NCI-H2029 (cell line): ENCODE measurements around the gene TIAL1.
"Not testable (repeated sequence)": the region's sequence is repeated elsewhere in the genome, so short reads cannot be mapped to it uniquely, and the experiment has no call there.

Experiments used
- DNase-seq: peaks from one replicate; lab custom pipeline; 2025; lab: John Stamatoyannopoulos, UW

The TIAL1 gene

GRCh38 chr10:119613741-119614140 is 17.0 kb upstream of the TIAL1 start:
- no peak for DNase-seq

- DNase-seq: no peak
Measured at GRCh38 chr10:119611433-119611832, 14.7 kb upstream of the TIAL1 start.

DNA sequence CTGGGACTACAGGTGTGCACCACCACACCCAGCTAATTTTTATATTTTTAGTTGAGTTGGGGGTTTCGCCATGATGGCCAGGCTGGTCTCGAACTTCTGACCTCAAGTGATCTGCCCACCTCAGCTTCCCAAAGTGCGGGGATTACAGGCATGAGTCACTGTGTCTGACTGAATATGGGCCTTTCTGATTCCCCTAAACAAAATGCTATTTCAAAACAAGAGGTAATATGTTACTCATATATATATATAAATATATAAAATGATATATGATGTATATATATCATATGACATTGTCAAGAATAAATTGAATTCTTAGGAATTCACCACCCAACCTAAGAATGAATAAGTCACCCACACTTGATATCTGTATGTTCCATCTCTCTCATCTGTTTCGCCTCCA is 12.8 kb upstream of the TIAL1 start:
- DNase-seq: no peak

DNA sequence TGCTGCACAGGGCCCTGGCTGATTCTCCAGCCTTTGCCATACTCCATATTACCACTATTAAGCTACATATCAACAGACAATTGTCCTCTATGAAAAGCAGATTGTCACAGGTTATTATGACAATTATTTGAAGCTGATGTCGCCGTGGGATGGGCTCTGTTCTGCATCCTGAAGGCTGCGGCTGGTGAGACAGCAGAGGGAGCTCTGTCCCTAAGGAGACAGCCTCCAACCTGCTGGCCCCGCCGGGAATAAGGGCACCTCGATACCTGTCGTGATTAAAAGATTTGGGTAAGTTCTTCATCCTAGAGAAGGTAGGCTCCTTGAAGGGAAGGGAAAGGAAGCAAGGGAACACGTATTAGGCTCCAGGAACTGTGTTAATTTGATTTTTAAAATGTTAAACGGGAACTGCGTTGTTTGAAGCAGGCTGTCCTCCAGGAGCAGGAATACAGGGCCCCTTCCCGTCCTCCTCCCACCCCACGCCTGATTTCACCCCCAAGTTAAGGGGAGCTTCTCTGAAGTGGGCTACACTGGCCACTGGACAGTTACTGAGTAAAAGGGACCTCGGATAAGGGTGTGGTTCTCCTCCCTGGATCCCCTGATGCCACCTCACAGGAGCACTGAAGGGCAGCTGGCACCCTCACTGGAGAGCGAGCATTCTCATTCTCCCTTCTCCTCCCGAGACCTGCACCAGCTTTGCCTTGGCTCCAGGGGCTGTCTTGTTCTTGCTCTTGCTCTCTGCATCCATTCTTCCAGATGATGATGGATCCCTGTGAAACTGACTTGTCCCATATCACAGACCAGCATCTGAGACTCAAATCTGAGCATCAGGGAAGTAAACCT is 11.8 kb upstream of the TIAL1 start:
- DNase-seq: no peak

DNA sequence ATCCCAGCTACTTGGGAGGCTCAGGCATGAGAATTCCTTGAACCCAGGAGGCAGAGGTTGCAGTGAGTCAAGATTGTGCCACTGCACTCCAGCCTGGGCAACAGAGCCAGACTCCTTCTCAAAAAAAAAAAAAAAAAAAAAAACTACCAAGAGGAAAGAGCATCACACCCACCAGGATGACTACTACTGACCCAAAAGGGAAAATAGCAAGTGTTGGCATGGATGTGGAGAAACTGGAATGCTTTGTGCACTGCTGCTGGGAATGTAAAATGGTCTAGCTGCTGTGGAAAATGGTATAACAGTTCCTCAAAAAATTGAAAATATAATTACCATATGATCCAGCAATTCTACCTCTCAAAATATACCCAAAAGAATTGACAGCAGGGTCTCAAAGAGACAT is 7.7 kb upstream of the TIAL1 start:
- no peak for DNase-seq

GRCh38 chr10:119602241-119603095 is 5.7 kb upstream of the TIAL1 start:
- DNase-seq: no peak

DNA sequence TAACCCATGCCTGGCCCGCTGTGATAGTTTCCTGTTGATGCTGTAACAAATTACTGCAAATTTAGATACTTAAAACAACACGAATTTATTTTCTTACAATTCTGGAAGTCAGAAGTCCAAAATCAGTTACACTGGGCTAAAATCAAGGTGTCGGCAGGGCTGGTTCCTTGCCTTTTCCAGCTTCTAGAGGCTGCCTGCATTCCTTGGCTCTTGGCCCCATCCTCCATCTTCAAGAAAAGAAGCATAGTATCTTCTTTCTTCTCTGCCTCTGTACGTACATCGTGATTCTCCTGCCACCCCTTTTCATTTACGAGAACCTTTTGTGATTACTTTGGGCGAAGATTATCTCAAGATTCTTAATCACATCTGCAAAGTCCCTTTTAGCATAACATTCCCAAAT is 1.6 kb upstream of the TIAL1 start:
- DNase-seq: no peak

GRCh38 chr10:119597405-119598186 is 832 bp upstream of the TIAL1 start:
- no peak for DNase-seq

- no peak for DNase-seq
Measured at GRCh38 chr10:119595676-119596515, 868 bp downstream of the TIAL1 start.

GRCh38 chr10:119595134-119595675 is 1.6 kb downstream of the TIAL1 start:
- no peak for DNase-seq

GRCh38 chr10:119588071-119588470 is 8.7 kb downstream of the TIAL1 start:
- no peak for DNase-seq

DNA sequence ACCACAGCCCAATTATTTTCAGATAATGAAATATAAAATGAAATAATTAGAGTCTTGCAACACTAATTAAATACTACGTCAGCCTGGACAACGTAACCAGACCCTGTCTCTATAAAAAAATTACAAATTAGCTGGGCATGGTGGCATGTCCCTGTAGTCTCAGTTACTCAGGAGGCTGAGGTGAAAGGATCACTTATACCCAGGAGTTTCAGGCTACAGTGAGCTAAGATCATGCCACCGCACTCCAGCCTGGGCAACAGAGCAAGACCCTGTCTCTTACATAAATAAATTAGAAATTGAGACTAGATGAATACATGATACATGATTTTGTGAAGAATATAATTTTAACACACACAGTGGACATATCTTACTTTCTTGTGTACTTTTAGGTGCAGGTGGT is 18.4 kb downstream of the TIAL1 start:
- DNase-seq: no peak

GRCh38 chr10:119575991-119576390 is 20.8 kb downstream of the TIAL1 start:
- DNase-seq: no peak

DNA sequence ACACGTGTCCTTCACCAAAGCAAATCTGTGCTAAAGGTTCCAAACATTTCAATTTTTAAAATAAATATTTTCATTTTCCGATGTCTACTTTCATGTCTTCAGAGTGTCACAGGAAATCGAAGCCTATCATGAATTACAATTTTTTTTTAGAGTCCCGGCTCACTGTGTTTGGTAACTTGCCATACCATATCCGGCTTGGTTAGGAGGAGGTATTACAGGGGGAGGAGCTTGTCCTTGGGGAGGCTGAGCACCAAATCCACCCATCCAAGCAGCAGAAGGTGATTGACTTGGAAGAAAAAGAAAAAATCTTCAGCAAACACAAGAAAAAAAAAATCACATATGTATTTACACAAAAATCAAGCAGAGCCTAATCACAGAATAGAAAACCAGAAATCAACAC is 21.3 kb downstream of the TIAL1 start:
- no peak for DNase-seq

DNA sequence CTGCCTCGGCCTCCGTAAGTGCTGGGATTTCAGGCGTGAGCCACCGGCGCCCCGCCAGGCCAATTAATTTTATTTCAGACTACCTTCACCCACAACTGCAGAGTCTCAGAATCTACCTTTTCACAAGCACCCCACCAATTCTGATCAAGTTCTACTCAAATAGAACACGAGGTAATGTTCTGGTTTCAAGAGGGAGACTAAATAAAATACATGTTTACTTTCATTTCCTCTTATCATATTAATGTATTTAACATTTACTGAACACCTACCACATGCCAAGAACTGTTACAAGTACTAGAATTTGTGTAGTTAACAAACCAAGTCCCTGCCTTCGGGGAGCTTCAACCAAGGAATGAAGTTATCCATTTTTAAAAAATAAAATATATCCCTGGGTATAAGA is 28.8 kb downstream of the TIAL1 start:
- DNase-seq: no peak

DNA sequence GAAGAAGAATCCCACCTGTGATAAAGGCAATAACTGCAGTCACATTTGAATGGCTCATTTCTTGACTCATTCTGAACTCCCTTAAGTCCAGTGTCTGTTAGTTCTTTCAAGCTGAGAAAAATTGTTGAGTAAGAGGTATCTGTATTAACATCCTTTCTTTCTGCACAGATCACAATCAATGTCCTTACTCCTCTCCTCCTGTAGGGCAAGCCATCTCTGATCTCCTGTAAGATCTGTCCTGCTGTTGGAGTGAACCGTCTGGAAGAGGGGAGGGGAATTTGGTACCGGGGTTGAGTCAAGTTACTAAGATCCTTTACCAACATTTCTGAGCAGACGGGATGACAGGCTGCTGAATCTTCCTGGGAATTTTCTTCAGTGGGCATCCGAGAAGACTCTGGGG is 34.7 kb downstream of the TIAL1 start:
- DNase-seq: no peak

DNA sequence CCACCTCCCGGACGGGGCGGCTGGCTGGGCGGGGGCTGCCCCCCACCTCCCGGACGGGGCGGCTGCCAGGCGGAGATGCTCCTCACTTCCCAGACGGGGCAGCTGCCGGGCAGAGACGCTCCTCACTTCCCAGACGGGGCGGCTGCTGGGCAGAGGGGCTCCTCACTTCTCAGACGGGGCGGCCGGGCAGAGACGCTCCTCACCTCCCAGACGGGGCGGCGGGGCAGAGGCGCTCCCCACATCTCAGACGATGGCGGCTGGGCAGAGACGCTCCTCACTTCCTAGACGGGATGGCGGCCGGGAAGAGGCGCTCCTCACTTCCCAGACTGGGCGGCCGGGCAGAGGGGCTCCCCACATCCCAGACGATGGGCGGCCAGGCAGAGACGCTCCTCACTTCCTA is 37.3 kb downstream of the TIAL1 start:
- not testable (repeated sequence) for DNase-seq

- not testable (repeated sequence) for DNase-seq
Measured at GRCh38 chr10:119556081-119556480, 40.7 kb downstream of the TIAL1 start.

DNA sequence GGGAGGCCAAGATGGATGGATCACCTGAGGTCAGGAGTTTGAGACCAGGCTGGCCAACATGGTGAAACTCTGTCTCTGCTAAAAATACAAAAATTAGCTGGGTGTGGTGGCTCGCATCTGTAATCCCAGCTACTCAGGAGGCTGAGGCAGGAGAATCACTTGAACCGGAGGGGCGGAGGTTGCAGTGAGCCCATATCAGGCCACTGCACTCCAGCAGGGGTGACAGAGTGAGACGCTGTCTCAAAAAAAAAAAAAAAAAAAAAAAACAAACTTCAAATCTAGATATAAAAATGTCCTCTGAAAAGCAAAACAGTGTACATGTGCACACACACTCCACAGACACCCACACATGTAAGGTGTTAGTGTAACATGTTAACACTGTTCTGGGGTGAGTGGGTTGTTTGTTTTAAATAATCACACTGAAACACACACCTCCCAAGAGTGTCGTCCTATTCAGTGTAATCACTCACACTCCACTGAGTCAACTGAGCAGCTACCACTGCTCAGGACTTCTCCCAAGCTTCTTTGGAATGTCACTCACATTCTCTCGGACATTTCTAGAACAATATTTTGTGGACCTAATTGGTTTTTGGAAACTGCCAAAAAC is 41.5 kb downstream of the TIAL1 start:
- no peak for DNase-seq

DNA sequence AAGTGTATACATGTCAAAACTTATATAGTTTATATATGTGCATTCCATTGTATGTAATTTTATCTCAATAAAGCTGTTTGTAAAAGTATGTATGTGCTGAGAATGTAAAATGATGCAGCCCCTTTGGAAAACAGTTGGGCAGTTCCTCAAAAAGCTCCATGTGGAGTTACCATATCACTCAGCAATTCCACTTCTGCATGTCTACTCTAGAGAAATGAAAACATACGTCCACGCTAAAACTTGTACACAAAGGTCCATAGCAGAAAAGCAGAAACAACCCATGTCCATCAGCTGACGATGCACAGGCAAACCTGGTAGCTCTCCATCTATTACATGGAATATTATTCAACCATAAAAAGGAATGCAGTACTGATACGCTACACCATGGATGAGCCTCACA is 45.9 kb downstream of the TIAL1 start:
- DNase-seq: no peak
